GM18505 (cell line): ENCODE results near the gene PALM2AKAP2.
"Not testable (repeated sequence)": the region's sequence is repeated elsewhere in the genome, so short reads cannot be mapped to it uniquely, and the experiment has no call there.

Experiments used
- ATAC-seq: cut with Tn5 transposase; IDR thresholded peaks from one replicate; pipeline ENCODE4 v1.9.1; 2021; ENCODE audit not compliant: unreplicated experiment
- POLR2A ChIP-seq: IDR thresholded peaks from 4 replicates; pipeline ENCODE4 v1.6.1; 2011; ENCODE audit warnings: borderline replicate concordance; ENCODE audit not compliant: insufficient read depth, insufficient read length; ENCODE audit errors: extremely low read depth

Gene PALM2AKAP2

DNA sequence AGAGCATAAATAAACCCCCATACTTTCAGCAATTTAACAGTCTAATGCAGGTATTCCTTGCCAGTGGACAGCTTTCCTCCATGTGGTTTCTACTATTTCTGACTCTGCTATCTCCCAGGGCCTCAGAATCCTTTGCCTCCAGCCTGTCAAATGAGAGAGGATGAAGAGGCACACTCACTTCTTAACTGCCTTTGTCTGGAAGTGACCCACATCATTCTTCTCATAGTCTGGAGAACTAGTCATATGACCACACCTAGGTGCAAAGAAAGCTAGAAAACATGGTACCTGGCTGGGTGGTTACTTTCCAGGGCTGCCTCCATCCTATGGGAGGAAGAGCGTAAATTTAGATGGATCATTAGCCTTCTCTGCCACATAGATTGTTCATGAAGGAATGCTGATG is 22.5 kb downstream of the PALM2AKAP2 start:
- TF ChIP-seq POLR2A: no peak
- ATAC-seq: no peak

DNA sequence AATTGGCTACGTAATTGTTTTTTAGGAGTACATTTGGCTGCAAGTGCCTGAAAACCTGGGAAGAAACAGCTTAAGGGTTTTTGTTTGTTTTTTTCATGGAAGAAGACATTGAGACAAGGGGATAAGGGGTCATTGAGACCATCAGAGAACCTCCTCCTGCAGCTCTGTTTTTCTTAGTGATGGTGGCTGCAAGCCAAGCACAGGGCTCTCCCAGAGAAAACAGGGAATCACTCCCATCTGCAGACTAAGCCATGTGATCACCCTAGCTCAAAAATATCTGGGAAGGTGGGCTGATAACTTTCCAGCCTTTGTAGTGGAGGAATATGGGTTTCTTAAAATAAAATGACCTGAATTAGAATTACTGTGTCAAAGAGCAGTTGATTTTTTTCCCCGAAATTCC is 25.1 kb downstream of the PALM2AKAP2 start:
- no peak for ATAC-seq
- TF ChIP-seq POLR2A: no peak

DNA sequence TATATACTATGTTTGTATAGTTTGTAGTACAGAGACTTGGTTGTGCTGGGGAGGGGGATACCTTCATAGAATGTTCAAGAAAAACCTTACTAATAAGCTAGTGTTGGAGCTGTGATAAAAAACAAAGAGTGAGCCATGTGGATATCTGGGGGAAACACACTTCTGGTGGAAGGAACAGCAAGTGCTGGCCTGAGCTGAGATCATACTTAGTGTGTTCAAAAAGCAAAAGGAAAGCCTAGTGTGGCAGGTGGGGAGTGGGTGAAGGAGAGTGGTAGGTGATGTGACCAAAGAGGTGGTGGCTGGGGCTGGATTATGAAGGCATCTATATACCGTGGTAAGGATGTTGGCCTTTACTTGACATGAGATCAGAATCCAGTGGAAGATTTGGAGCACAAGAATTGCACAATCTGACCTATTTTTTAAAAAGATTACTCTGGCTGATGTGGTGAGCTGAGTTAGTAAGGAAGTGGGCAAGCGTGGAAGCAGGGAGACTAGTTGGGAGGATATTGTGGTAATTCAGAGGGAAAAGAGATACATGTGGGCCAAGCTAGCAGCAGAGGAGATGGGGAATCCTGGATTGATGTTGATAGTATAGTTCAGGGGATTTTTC is 26.6 kb downstream of the PALM2AKAP2 start:
- TF ChIP-seq POLR2A: no peak

DNA sequence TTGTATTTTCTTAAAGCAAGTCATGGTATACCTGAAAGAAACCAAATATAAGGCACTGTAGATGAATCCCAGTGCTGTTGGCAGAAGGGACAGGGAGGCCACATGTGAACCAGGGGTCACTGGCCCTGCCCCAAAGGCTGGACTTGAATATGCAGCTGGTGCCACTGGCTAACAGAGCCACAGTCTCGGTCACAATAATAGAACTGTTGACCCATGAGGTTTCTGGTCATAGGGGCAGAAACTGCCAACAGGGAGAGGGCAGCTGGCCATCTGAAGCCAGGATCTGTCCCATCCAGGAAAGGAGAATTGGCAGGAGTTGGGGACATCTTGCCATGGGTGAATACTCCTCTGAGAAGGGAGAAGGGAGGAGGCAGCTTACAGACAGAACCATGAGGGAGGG is 31.9 kb downstream of the PALM2AKAP2 start:
- ATAC-seq: no peak
- TF ChIP-seq POLR2A: no peak

More for the DNA sequence above, 26.6 kb downstream of the PALM2AKAP2 start:
- no peak for ATAC-seq

DNA sequence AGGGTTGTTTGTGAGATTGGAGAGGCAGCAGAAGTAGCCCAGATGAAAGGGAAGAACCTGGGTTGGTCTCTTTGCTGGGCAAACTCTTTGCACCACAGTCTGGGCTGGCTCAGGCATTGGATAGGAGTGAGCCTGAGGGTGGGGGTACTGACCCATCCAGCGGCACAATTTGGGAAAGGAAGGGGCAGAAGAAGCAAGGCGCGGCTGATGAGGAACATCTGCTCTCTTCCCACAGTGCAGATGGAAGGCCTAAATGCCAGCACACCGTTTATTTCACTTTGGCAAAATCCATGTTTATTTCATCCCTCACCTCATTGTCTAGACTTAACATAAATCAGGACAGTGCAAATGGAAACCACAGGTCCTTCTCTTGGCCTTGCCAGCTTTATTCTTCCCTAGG is 32.3 kb downstream of the PALM2AKAP2 start:
- ATAC-seq: no peak
- no peak for TF ChIP-seq POLR2A

DNA sequence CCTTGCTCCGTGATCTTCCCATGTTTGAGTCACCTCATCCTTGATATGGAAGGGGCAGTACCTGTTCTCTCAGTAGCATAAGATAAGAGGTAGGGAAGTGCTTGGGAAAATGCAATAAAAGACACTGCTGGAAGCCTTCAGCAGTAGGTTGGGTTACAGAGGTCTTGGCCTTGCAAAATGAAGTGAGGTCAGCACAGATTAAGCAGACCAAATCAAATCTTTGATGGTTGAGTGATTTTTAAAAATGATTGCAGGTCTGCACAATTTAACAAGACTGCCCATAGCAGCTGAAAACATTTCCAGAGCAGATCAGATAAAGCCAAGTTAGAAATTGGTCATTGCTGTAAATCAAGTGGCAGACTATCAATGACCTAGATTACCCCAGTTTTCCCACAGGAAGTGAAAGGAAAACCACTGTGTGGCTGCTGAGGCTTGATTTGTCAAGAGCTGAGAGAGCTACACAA is 32.9 kb downstream of the PALM2AKAP2 start:
- ATAC-seq: no peak
- TF ChIP-seq POLR2A: no peak

DNA sequence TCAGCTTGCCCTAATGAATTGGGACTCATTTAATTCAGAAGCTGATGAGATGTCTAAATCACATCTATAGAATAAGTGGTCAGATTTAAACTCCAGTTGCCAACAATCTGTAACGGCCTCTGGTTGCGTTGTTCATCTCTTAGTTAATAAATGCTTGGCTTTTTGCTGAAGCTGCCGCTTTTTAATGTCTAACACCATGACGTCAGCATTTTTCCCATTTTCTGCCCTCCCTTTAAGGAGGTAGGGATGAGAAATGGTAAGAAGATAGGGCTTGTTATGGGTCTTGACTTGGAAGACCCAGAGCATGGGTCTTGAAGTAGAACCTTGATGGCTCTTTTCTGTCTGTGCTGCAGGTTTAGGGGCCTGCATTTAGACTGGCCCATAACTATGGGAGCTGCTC is 33.3 kb downstream of the PALM2AKAP2 start:
- no peak for ATAC-seq
- TF ChIP-seq POLR2A: no peak

DNA sequence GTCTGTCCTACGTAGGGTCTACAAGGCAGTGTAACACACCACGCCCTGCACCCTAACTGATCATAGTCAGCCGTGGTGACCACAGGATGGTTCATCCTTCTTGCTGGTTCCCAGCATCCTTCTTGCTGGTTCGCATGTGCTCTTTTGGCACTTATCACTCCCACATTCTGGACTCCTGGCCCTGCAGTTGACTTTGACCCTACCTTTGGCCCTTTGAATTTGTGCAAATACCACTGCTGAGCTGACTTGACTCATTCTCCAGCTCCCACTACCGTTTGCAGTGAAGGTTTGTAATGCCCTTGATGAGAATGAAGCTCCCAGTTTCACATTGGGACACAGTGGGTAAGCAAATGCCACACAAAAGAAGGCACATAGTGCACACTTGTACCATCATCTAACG is 33.8 kb downstream of the PALM2AKAP2 start:
- no peak for TF ChIP-seq POLR2A
- ATAC-seq: no peak

DNA sequence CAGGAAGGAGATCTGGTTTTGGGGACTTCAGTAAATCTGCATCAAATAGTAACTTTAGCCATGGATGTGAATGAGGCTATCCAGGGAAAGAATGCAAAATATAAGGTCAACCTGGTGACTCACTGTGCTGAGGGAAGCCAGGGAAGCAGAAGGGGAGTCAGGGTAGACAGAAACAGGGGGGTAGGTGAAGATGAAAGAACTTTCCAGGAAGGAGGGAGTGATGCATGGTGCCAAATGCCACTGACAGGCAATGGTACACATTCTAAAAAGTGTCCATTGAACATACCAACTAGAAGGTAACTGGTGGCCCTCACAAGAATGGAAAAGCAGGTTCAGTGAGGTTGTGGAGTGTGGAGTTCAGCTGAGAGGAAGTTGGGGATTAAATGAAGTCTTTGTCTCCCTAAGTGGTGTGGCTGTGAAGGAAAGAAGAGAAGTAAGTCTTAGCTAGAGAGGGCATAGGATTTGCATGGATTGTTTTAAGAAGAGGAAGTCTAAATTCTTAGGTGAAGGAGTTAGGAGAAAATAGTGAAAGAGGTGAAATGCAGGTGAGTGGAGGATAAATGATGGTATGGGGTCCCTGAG is 35.5 kb downstream of the PALM2AKAP2 start:
- TF ChIP-seq POLR2A: no peak
- ATAC-seq: no peak

DNA sequence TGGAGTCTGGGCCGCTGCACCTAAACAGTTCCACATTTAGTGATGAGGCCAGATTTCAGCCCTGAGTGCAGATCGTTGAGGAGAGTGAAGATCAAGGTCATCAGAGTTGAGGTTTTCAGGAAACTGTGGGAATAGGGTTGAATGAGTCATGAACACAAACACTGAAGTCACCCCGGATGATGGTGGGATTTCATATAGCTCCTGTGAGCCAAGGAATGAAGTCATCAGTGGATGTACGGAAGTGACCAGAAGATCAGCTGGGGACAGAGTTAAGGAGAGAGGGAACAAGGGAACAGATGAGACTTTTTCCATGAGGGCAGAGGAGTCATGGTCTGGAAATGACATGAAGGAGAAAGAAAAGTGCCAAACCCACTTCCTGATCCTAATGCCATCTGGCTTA is 36.5 kb downstream of the PALM2AKAP2 start:
- ATAC-seq: no peak
- no peak for TF ChIP-seq POLR2A

DNA sequence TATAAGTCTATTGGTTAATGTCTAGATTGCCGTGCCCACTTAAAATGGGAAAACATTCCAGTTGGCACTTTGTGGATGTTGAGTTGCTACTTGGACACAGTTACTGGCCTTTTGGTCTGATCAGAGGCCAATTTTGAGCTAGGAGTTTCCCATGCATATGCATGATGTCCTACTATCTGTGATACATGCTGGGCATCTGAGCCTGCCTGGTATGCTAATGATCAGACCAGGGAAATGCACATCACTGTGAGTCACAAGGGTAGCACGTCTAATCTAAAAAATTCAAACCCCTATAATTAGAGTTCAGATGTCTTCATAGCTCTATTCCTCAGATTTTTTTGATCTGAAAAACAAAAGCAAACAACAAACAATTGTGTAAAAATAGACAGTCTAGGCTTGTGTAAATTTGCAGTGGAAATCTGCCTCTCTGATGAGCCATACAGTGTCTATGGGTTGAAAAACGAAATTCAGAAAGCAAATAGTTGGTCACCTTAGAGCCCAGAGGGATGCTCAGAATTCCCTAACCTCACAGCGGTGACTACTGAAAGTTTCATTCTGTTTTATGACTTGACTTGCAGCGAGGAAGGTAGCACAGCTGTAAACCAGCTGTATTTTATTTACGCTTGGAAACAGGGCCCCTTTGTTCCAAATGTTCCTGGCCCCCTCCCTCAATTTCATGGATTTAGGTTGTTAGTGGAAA is 37.3 kb downstream of the PALM2AKAP2 start:
- no peak for ATAC-seq
- TF ChIP-seq POLR2A: no peak

DNA sequence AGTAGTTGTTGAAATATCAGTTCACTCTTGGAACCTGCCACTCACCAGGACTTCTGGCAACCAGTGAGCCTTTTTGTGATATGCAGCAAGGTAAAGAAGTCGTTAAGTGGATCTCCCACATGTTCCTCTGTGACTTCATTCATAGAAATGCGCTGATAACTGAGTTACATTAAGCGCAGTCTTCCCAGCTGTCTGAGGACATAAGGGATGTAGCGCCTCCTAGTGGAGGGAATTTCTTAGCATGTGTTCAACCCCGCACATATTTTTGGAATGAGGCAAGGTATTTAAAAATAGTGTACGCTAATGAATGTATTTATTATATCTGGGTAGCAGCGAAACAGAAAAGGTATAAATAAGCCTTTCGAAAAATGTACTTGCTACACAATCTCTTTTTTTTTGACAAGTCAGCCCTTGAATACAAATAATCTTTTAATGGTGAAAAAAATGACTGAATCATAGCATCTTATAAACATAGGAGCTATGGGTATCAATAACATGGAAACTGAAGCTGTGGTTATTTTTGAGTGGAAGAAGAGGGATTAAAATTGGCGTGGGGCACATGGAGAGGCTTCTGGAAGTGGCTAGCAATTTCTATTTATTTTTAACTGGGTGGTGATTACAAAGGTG is 38.0 kb downstream of the PALM2AKAP2 start:
- no peak for ATAC-seq
- no peak for TF ChIP-seq POLR2A

DNA sequence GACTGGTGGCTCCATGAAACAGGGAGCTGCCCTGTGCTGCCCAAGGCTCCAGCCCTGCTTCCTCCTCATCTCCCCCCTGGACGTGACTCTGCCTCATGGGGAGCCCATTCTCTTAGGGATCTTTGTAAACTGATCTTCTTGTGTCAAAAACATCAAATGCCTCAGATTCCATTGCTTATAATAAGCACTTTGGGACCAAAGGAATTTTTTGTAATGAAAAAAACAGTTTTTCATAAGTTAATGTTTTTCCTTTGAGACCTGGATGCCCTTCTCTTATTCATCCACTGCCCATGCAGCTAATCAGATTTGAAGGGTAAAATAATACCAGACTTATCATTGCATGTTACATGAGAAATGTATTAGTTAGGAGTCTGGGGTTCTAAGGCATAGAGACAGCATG is 41.7 kb downstream of the PALM2AKAP2 start:
- no peak for ATAC-seq
- TF ChIP-seq POLR2A: no peak

DNA sequence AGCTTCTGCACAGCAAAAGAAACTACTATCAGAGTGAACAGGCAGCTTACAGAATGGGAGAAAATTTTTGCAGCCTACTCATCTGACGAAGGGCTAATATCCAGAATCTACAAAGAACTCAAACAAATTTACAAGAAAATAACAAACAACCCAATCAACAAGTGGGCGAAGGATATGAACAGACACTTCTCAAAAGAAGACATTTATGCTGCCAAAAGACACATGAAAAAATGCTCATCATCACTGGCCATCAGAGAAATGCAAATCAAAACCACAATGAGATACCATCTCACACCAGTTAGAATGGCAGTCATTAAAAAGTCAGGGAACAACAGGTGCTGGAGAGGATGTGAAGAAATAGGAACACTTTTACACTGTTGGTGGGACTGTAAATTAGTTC is 45.4 kb downstream of the PALM2AKAP2 start:
- ATAC-seq: not testable (repeated sequence)
